HepG2 (cell line): ENCODE measurements around the gene ITGB5. TPM values are rescaled to one million over a fixed set of nuclear protein-coding genes. Genes with fewer than 3 reads are reported as not detected.

ENCODE experiments used
- ATF1 ChIP-seq: IDR thresholded peaks from 2 replicates; pipeline ENCODE4 v1.6.1; 2016; ENCODE audit warnings: mild to moderate bottlenecking, control low read depth
- ATF7-NPFF ChIP-seq: sonication (generic); formaldehyde crosslinking; IDR thresholded peaks from 2 replicates; pipeline ENCODE4 v1.8.1; 2023; ENCODE audit warnings: mild to moderate bottlenecking, low read depth, missing genetic modification reagents, moderate library complexity
- FOXO1 ChIP-seq: sonication (generic); formaldehyde crosslinking; IDR thresholded peaks from 2 replicates; pipeline ENCODE4 v1.4.0; 2020; ENCODE audit warnings: missing genetic modification reagents
- HNF4A ChIP-seq: sonication (generic); formaldehyde crosslinking; IDR thresholded peaks from 2 replicates; pipeline ENCODE4 v1.4.0; 2020; ENCODE audit warnings: missing genetic modification reagents
- MTERF4 ChIP-seq: sonication (generic); formaldehyde crosslinking; IDR thresholded peaks from 2 replicates; pipeline ENCODE4 v1.8.0; 2023; ENCODE audit warnings: mild to moderate bottlenecking, missing genetic modification reagents
- MTF2 ChIP-seq: sonication (generic); formaldehyde crosslinking; IDR thresholded peaks from 2 replicates; pipeline ENCODE4 v1.5.0; 2020; ENCODE audit warnings: missing genetic modification reagents, borderline replicate concordance
- PRMT3 ChIP-seq: sonication (generic); formaldehyde crosslinking; IDR thresholded peaks from 2 replicates; pipeline ENCODE4 v1.8.1; 2022; ENCODE audit warnings: low read depth, mild to moderate bottlenecking, moderate library complexity, missing genetic modification reagents, borderline replicate concordance
- RXRA ChIP-seq: sonication (generic); formaldehyde crosslinking; IDR thresholded peaks from 2 replicates; pipeline ENCODE4 v1.5.1; 2020; ENCODE audit warnings: missing genetic modification reagents
- SATB2 ChIP-seq: sonication (generic); formaldehyde crosslinking; IDR thresholded peaks from 2 replicates; pipeline ENCODE4 v1.5.0; 2020; ENCODE audit warnings: missing genetic modification reagents
- TCF7L2 ChIP-seq: IDR thresholded peaks from 2 replicates; pipeline ENCODE4 v1.6.1; 2011; ENCODE audit warnings: mild to moderate bottlenecking, low read depth, low read length, moderate library complexity
- XBP1 ChIP-seq: sonication (generic); formaldehyde crosslinking; IDR thresholded peaks from 2 replicates; pipeline ENCODE4 v1.5.0; 2020; ENCODE audit warnings: missing genetic modification reagents
- ZBTB2 ChIP-seq: sonication (generic); formaldehyde crosslinking; IDR thresholded peaks from 2 replicates; pipeline ENCODE4 v1.8.0; 2022; ENCODE audit warnings: low read depth, missing genetic modification reagents
- ZFP82 ChIP-seq: sonication (generic); formaldehyde crosslinking; IDR thresholded peaks from 2 replicates; pipeline ENCODE4 v1.5.1; 2020; ENCODE audit warnings: mild to moderate bottlenecking, missing genetic modification reagents, borderline replicate concordance
- ZNF275 ChIP-seq: sonication (generic); formaldehyde crosslinking; IDR thresholded peaks from 2 replicates; pipeline ENCODE4 v1.8.0; 2022; ENCODE audit warnings: missing genetic modification reagents, mild to moderate bottlenecking, inconsistent platforms, borderline replicate concordance
- ZNF354B ChIP-seq: sonication (generic); formaldehyde crosslinking; IDR thresholded peaks from 2 replicates; pipeline ENCODE4 v1.8.0; 2022; ENCODE audit warnings: mild to moderate bottlenecking, missing genetic modification reagents
- ZNF558 ChIP-seq: sonication (generic); formaldehyde crosslinking; IDR thresholded peaks from 2 replicates; pipeline ENCODE4 v1.9.0; 2022; ENCODE audit warnings: mild to moderate bottlenecking, missing genetic modification reagents, borderline replicate concordance
- ZNF619 ChIP-seq: sonication (generic); formaldehyde crosslinking; IDR thresholded peaks from 2 replicates; pipeline ENCODE4 v1.4.0; 2020; ENCODE audit warnings: mild to moderate bottlenecking, missing genetic modification reagents
- ZNF646 ChIP-seq: sonication (generic); formaldehyde crosslinking; IDR thresholded peaks from 2 replicates; pipeline ENCODE4 v1.9.0; 2021; ENCODE audit warnings: mild to moderate bottlenecking, missing genetic modification reagents
- polyA plus RNA-seq, 8 experiments: library from polyadenylated mRNA; depleted of rRNA in 3 of 8; stranded (reverse) in 7 of 8; unstranded in 1 of 8; fragments of >200 nt; fragmentation: Illumina TruSeq in 4 of 8; extraction: Trizol in 4 of 8; gene quantifications; 2 replicates each; pipeline versions ENCODE4 v1.2.1 to v1.2.3, GENCODE V29; 2011 to 2016; ENCODE audit warnings: low read depth in 4 of 8, missing spikeins in 1 of 8, mixed read lengths in 1 of 8; ENCODE audit not compliant: insufficient read depth in 1 of 8
- total RNA-seq, 5 experiments: library from RNA; depleted of rRNA; stranded (reverse); fragments of >200 nt; fragmentation: Illumina TruSeq; extraction: Trizol; gene quantifications; 2 replicates each; pipeline ENCODE4 v1.2.3, GENCODE V29; 2016; ENCODE audit warnings: low read depth in 1 of 5

The ITGB5 gene
- total and polyA plus RNA-seq, 2 of the 13 experiments (the other 11 are each of a cell fraction or from before 2014, with no cell fraction given), result 74.1 to 343 TPM

GRCh38 chr3:124834723-124835718, 52.1 kb downstream of the ITGB5 start (continued):
- TF ChIP-seq ZNF275 (CRISPR knock-in tag) (peak; percentile 65; the same call in 1 of the 2 replicates), ZNF646 (CRISPR knock-in tag) (peak; percentile 45; the same call in 1 of the 2 replicates), PRMT3 (no peak), MTF2 (CRISPR knock-in tag) (no peak), ATF7-NPFF (CRISPR knock-in tag) (0 out of 2 replicates have a peak, but pooled peaks have one; percentile 56), TCF7L2 (peak; percentile 81), ZNF558 (CRISPR knock-in tag) (peak; percentile 88; the same call in 1 of the 2 replicates), ZNF619 (CRISPR knock-in tag) (peak; percentile 50; the same call in 1 of the 2 replicates), RXRA (peak; percentile 92), SATB2 (CRISPR knock-in tag) (peak; percentile 83; the same call in 1 of the 2 replicates), XBP1 (CRISPR knock-in tag) (no peak), HNF4A (CRISPR knock-in tag) (peak; percentile 76), MTERF4 (CRISPR knock-in tag) (no peak; the same call in 1 of the 2 replicates), ATF1 (no peak), ZFP82 (no peak), ZNF354B (no peak), FOXO1 (CRISPR knock-in tag) (peak; percentile 92), ZBTB2 (CRISPR knock-in tag) (no peak; the same call in 1 of the 2 replicates)
